Suppressor macrophage treated with lipopolysaccharide for 4 hours (primary cell): ENCODE data around the gene HMGN1.

Experiments used
- DNase-seq: peaks from one replicate; pipeline ENCODE4 v3.0.0-alpha.2; 2020

Gene HMGN1

DNA sequence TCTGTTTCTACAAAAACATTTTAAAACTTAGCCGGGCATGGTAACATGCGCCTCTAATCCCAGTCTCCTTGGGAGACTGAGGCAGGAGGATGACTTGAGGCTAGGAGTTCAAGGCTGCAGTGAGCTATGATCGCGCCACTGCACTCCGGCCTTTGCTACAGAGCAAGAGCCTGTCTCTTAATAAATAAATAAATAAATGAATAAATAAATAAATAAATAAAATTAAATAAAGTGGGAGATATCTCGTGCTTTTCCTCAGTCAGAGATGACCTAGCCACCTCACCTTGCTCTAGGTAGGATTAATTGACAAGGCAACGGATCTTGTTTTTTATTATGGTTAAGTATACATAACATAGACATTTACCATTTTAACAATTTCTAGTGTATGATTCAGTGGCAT lies 21.2 kb downstream of the HMGN1 start:
- DNase-seq, result no peak

DNA sequence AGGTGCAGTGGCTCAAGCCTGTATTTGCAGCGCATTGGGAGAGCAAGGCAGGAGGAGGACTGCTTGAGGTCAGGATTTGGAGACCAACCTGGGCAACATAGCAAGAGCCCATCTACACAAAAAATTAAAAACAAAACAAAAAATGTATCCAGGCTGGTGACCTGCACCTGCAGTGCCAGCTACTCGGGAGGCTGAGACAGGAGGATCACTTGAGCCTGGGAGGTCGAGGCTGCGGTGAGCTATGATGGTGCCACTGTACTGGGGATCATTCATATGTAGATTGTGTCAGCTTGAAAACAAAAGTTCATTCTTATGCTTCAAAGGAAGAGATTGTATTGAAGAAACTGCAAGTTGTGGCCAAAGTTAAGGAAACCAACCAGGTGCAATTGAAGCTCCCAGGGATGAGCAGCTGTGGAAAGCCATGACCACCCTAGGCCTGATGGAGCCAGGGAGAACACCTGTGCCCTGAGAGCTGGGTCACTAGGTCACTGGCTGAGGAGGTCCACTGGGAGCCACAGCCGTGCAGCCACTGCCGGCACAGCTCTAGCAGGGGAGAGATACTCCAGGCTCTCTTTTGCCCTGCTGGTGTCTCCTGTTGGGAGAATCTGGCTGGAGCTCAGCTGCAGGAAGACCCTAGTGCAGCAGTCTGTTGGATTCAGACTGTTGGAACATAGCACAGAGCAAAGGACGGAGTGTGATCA lies 22.1 kb downstream of the HMGN1 start:
- DNase-seq, result no peak

DNA sequence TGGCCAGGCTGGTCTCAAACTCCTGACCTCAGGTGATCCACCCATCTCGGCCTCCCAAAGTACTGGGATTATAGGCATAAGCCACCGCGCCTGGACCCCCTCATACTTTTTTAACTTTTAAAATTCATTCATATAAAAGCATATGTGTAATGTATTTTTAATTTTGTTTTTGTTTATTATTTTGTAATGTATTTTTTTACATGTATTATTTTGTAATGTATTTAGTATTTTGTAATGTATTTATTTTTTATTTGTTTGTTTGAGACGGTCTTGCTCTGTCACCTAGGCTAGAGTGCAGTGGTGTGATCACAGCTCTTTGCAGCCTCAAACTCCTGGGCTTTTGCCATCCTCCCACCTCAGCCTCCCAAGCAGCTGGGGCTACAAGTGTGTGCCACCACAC lies 23.4 kb downstream of the HMGN1 start:
- DNase-seq, result no peak

DNA sequence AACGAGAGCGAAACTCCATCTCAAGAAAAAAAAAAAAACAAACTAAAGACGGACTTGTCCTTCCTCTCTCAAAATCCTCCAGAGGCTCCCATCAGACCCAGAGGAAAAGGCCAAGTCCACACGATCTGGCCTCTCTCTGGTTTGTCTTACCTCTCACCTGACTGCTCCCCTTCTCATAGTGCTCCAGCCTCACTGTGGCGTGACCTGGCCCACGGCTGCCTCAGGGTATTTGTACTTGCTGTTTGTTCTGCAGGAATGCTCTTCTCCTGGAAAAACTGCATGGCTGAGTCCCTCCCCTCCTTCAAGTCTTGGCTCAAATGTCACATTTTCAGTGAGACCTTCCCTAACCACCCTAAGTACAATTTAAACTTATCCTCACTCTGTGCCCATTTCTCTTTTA lies 27.5 kb downstream of the HMGN1 start:
- no peak for DNase-seq

DNA sequence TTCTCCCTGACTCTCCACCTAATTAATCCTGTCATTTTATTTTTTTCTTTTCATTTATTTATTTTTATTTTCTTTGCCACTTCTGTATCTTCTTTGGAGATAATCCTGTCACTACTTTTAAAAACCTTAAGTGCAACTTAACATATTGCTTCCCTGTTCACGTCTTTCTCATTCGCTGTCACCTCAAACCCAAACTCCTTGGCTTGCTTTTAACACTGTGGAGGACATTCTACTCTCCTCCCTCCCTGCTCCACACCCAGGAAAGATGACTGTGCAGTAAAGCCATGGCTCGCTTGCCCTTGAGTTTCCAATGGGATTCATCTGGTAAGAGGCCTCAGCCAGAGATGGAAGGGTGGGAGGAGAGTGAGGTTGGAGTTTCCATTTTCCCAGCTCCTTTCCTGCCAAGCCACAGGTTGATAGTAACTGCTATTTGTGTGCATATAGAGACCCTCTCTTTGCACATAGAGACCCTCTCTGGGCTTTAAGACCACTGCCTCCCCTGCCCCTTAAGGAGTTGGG lies 29.0 kb downstream of the HMGN1 start:
- no peak for DNase-seq

DNA sequence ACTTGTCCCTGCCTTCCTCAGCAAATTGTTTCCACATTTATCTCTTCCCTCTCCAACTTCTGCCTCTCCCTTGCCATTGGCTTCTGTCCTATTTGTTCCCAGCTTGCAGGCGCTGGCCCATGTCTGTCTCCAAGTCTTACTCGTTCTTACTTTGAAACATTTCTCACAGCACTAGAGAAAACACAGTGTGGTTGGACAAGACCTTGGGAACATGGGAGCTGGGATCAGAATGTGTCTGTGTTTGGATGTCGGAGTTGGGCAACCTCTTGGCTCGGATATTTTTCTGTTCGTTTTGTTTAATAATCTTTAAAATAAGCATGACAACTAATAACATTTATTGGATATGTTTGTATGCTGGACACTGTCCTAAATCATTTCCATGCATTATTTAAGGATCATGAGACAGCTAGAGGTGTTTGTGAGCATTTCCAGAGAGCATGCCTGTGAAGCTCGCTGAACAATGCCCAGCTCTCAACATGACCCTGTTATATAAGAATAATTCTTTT lies 29.6 kb downstream of the HMGN1 start:
- no peak for DNase-seq

DNA sequence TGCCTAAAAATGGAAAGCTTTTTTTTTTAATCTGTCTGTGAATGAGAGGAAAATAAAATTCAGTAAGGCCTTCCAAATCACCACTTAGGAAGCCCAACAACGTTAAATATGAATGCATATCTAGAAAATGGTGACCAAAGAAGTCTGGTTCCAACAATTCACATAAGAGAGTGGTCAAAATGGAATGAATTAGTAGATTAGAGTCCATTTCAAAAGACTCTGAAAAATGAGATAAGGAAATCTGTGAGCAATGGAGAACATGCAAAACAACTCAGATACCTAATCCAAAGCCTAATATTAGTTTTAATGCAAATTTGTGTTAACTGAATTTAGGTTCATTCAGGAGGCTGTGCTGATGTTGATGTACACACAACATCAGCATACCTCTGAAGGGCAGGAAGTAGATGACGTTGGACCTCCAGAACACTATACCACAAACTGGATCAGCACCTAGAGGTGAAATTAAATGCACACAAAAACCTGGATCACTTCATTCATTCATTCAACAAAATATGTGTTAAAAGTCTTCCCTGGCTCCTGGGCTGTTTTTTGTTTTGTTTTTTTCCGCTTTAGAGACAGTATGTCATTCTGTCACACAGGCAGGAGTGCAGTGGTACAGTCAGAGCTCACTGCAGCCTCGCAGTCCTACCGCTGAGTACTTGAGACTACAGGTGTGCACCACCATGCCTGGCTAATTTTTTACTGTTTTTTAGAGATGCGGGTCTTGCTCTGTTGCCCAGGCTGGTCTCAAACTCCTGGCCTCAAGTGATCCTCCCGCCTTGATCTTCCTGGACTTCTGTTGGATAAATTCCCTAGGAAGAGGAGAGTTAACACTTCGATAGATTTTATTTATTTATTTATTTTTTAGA lies 30.6 kb downstream of the HMGN1 start:
- no peak for DNase-seq

DNA sequence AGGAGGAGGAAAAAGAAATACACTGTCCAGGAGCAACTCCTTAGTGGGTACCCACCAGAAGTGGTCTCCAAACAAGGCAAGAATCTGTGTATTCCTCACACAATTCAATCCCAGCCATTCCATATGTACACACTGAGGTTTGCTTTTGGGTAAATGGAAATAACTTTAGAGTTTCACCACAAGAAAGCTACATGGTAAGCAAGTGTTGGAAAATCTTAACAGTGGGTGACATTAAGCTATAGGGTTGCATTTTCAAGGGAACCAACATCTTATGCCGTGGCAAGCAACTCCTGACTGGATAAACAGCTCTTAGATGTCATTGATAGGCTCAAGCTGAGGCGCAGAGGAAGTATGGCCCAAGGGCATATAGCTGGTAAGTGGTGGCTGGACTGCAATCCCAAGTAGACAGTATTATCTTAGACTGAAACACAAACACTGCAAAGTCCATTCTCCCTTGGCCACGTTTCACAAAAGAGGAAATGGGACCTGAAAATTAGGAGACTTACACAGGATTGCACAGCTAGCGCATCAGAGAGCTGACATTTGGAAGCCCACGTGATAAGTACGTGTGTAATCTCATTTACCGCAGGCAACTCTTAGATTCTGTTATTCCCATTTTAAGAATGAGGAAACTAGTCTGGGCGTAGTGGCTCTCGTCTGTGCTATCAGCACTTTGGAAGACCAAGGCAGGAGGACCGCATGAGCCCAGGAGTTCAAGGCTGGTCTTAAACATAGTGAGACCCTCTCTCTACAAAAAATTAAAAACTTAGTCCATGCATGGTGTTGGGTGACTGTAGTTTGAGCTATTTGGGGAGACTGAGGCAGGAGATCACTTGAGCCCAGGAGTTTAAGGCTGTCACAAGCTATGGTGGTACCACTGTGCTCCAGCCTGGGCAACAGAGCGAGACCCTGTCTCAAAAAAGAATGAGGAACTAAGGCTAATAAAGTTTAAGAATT lies 31.5 kb downstream of the HMGN1 start:
- peak; percentile 93 for DNase-seq

DNA sequence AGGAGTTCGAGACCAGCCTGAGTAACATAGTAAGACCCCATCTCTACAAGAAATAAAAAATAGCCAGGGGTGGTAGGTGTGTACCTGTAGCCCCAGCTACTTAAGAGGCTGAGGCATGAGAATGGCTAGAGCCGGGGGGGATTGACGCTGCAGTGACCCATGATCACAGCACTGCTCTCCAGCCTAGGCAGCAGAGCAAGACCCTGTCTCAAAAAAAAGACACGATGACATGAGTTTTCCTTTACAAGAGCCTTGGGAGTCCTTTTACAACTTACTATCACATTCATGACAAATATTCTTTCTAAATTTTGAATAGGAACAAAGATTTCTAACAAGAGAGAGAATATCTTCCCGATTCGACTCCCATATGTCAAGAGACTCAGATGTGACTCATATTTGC lies 32.2 kb downstream of the HMGN1 start:
- DNase-seq, result no peak

DNA sequence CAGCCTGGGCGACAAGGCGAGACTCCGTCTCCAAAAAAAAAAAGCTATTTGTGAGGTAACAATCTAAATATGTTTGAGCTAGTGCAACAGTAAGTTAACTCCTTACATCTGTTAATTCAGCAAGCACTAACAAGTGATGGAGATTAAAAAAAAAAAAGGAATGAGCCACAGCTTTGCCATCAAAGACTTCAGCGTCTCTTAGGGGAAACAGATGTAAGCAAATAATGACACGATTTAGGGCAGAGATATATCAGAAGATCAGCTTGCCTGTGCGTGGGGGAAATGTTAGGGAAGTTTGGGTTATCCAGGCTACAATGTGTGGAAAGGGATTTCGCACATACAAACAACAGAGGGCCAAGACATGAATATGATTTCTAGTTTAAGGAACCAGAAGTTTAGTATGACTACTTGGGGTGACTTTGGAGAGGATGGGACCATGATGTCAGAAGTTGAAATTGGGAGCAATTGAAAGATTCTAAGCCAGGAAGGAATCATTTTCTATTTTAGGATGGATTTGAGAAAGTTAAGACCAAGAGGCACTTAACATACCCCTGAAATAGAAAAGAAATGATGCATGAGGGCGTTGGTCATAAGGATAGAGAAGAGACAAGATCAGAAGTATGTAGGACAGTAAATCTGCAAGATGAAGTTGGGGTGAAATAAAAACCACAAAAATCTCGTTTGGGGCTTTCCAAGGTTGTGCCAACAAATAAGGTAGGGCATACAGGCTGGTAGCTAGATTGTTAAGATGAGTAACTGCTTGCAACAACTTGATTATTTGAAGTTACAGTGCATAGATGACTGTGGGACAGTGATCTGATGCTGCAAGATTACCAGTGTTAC lies 33.1 kb downstream of the HMGN1 start:
- DNase-seq, result peak; percentile 53

DNA sequence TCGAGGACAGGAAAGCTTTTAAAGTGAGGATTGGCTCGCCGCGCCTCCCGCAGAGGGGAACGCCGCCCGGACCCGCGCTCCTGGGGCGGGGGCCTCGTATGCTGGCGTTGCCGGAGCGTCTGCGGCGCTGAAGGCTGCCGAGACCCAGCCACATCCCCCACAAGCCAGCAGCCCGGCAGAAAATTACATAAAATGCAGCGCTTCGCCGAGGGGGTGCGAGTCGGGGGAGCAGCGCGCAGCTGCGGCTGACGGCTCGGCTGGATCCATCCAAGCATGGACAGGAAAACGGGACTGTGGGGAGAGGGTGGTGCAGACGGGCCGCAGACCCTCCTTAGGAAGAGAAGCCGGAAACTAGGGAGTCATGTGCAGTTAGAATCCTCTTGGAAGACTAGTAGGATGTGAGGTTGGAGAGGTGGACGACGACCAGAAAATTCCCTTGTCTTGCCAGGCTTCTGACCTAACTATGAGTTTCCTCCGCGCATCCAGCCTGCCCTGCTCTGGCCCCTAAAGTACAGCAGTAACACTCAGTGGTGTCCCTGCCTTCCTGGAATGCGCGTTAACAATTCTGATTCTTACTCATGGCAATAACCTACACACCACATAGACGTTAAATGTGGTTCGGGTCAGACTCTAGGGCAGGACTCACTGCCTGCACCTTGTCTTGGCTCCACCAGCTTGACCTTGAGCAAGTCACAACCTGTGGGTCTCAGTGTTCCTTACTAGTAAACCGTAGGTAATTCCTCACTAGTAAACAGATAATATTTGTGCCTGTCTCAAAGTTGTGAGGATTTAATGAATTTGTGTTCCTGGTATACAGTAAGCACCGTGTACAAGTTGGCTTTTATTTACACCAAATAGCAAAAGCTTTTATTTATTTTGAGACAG lies 34.5 kb downstream of the HMGN1 start:
- DNase-seq, result peak; percentile 44

DNA sequence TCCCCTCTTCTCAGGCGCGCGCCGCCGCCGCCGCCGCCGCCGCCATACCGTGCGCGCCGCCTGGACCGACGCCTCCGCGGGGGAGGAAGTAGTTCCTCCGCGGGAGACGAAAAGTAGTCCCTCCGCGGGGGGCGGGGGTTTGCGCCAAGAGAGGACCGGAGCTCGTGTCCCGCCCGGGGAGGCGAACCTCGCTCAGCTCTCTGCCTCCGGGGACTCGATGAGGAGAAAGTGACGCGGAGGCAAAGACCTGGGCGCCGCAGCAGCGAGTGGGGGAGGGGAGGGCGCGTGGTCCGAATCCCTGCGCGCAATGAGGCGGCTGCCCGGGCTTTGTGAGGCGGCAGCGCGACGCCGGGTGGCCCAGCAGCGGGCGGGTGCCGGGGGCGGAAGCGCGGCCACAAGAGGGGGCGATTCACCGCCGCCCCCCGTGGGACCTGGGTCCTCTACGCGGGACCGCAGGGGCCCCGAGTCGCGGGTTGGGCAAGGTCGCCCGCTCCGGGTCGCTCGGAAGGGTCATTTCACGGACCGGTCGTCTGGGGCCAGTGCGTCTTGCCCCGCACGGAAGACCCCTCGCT lies 35.2 kb downstream of the HMGN1 start, which contains the start of gene BRWD1:
Gene BRWD1 (minus strand): TSS at position 62 of the 572 bp plus-strand sequence. CDS start 141 bp downstream, outside the sequence.
- peak; percentile 88 for DNase-seq

DNA sequence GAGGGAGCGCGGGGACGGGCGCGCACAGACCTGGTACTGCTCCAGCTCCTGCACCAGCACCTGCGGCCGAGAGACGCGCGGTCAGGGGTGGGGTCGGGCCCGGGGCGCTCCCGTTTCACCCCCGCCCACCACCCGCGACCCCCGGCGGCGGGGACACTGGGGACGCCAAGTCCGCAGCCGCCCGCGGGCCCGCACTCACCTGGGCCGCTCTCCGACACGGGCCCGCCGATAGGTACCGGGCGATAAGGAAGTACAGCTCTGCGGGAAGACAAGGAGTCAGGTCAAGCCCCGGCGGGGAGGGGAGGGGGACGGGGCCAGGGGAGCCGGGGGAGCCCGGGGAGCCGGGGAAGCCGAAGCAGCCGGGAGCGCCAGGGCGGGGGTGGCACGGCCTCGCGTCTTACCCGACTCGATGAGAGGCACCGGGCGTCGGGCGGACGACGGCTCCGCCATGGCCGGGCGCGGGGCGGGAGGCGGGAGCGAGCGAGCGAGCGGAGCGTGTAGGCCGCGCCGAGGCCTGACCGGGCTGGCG lies 35.8 kb downstream of the HMGN1 start:
- no peak for DNase-seq

DNA sequence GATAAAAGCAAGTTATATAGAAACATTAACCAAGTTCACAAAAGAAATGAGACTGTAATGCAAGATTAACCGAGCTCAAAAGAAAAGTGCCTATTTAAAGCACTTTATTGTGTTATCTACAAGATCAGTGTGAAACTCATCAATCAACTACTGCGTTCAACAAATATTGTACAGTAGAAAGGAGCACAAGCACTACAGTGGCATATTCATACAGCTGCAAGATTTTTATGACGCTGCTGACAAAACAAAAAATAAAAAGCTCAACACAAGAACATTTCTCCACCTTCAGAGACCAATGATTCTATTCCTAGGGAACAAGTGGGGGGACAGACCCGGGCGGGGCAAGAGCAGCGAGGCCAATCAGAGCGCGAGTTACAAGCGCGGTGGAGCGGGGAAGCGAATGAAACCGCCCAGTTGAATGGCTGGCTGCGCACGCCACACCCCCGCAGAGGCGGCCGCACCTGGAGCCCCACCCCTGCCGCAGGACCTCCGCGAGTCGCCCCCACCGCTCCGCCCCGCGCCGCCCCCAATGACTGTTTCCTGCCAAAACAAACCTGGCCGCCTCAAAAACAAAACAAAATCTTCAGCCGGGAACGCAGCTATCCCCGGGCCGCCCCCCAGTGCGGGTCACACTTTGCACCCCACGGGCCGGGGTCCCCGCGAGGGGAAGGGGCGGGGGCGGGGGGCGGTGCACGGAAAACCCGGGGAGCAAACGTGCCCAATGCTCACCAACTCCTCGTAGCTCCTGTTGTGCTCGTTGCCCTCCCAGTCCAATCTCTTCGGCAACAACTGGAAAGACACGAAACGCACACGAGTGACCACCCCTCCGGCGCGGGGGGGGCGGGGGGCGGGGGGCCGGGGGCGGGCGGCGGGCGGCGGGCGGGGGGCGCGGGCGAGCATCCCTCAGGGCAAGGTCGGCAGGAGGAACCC lies 36.5 kb downstream of the HMGN1 start:
- peak; percentile 94 for DNase-seq

DNA sequence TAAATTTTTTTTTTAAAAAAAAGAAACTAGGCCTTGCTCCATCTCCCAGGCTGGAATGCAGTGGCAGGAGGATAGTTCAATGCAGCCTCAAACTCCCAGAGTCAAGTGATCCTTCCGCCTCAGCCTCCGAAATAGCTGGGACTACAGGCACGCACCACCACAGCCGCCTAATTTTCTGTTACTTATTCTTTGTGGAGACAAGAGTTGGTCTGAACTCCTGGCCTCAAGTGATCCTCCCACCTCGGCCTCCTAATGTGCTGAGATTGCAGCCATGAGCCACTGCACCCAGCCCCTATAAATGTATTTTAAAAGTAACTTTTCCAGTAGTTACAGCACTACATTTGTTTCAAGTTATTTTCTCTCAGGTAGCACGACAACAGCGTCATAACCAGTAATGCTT lies 37.7 kb downstream of the HMGN1 start:
- no peak for DNase-seq

DNA sequence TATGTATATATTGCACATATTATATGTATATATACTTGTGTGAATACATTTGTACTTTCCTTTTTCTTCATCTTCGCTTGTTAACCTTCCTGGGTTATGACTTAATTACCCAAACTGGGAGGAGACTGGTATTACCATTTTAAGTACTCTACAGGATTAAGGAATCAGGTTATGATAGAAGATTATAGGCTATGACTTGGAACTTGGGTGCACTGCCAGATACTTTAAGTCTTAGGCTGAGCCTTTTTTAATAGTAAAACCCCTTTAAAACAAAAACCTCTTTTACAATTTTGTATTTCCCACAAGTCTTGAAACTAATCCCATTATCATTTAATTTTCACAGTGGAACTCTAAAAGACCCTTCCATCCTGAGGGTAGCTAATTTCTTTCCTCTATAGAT lies 41.4 kb downstream of the HMGN1 start:
- no peak for DNase-seq

DNA sequence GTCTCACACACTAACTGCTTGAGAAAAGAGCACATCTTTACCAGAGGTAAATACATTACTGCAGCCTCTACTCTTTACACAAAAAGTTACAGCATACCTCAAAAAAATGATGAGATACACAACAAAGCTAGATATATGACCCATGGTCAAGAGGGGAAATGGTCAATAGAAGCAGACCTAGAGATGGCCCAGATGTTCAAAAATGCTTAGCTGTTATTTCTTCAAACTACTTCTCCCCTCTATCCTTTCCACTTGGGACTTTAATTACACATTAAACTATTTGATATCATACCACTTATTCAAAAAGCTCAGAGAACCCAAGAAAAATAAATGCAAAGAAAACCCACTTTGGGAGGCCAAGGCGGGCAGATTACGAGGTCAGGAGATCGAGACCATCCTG lies 48.3 kb downstream of the HMGN1 start:
- no peak for DNase-seq

DNA sequence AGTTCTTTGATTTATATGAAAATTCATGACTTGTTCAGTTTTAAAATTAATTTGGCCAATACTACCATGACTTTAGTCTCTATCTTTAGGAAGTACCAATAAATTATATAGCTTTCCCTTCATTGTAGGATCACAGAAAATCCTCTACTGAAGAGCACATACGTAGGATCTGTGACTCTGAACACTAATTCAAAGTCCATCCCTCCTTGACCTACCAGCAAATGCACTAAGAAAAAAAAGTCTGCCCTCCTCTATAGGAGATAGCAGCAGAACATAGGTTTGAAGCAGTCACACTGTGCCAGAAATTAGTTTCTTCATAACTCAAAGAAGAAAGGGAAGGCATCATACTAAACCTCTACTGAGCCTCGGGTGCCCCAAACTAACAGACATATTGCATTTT lies 52.0 kb downstream of the HMGN1 start:
- DNase-seq, result no peak
